Occipital lobe (tissue), 2 donors: Measurements from ENCODE around the gene KCNMB3. TPM values are rescaled to one million over a fixed set of nuclear protein-coding genes. Genes with fewer than 3 reads are reported as not detected.
"Not testable (repeated sequence)": the region's sequence is repeated elsewhere in the genome, so short reads cannot be mapped to it uniquely, and the experiment has no call there.

Experiments
- DNase-seq: peaks from one replicate; lab custom pipeline; 2025; lab: John Stamatoyannopoulos, UW
- total RNA-seq: library from RNA; depleted of rRNA; stranded (reverse); fragments of >200 nt; gene quantifications from one replicate; pipeline ENCODE4 v1.2.3, GENCODE V29; 2014

KCNMB3 gene
- total RNA-seq, result 3.1 TPM

GRCh38 chr3:179250803-179251476 lies at the start of gene KCNMB3:
TSS of gene KCNMB3 (minus strand) at chr3:179251114. CDS start at chr3:179250990, 124 bp downstream.
- DNase-seq, result no peak

- DNase-seq, result no peak
Measured at GRCh38 chr3:179299999-179300613, 49.2 kb upstream of the KCNMB3 start.

GRCh38 chr3:179299316-179299715 lies 48.4 kb upstream of the KCNMB3 start:
- DNase-seq, result no peak

- no peak for DNase-seq
Measured at GRCh38 chr3:179297971-179298725, 47.2 kb upstream of the KCNMB3 start.

GRCh38 chr3:179292450-179292849 lies 41.5 kb upstream of the KCNMB3 start:
- DNase-seq, result no peak

GRCh38 chr3:179289295-179289694 lies 38.4 kb upstream of the KCNMB3 start:
- DNase-seq, result no peak

GRCh38 chr3:179288845-179289244 lies 37.9 kb upstream of the KCNMB3 start:
- DNase-seq, result no peak

GRCh38 chr3:179286331-179286730 lies 35.4 kb upstream of the KCNMB3 start:
- no peak for DNase-seq

GRCh38 chr3:179281825-179282224 lies 30.9 kb upstream of the KCNMB3 start:
- DNase-seq, result no peak

GRCh38 chr3:179279837-179280236 lies 28.9 kb upstream of the KCNMB3 start:
- no peak for DNase-seq

GRCh38 chr3:179278932-179279693 lies 28.2 kb upstream of the KCNMB3 start:
- no peak for DNase-seq

- DNase-seq, result no peak
Measured at GRCh38 chr3:179278151-179278550, 27.2 kb upstream of the KCNMB3 start.

GRCh38 chr3:179276743-179277142 lies 25.8 kb upstream of the KCNMB3 start:
- no peak for DNase-seq

- DNase-seq, result no peak
Measured at GRCh38 chr3:179276001-179276400, 25.1 kb upstream of the KCNMB3 start.

GRCh38 chr3:179274434-179274833 lies 23.5 kb upstream of the KCNMB3 start:
- not testable (repeated sequence) for DNase-seq

- DNase-seq, result no peak
Measured at GRCh38 chr3:179272385-179272784, 21.5 kb upstream of the KCNMB3 start.

- no peak for DNase-seq
Measured at GRCh38 chr3:179269152-179269707, 18.3 kb upstream of the KCNMB3 start.

GRCh38 chr3:179268400-179269051 lies 17.6 kb upstream of the KCNMB3 start:
- no peak for DNase-seq

GRCh38 chr3:179266701-179267211 lies 15.8 kb upstream of the KCNMB3 start:
- no peak for DNase-seq

GRCh38 chr3:179265875-179266274 lies 15.0 kb upstream of the KCNMB3 start:
- DNase-seq, result no peak

- DNase-seq, result no peak
Measured at GRCh38 chr3:179265092-179265491, 14.2 kb upstream of the KCNMB3 start.
